ENCODE results near the gene SAMD11. TPM values are rescaled to one million over a fixed set of nuclear protein-coding genes. Genes with fewer than 3 reads are reported as not detected.

The SAMD11 gene
- total and polyA plus RNA-seq, 10 of the 15 experiments (the other 5 are each of a cell fraction or from before 2014, with no cell fraction given) = 0.04 to 0.31 (median 0.19) TPM; not detected in 6

DNA sequence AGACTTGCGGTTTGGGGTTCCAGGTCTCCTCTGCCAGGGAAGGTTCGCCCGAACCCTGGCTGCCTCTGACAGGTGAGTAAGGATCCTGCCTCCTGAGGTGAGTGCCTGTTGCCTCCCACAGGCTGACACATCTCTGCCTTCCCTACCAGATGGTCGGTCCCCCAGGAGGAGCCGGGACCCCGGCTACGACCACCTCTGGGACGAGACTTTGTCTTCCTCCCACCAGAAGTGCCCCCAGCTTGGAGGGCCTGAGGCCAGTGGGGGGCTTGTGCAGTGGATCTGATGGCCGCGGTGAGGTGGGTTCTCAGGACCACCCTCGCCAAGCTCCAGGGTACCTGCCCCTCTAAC is 50.5 kb downstream of the SAMD11 start:
- Histone ChIP-seq H2AFZ (ENCODE audit: control insufficient read depth, low read depth, low read length) (no peak overlapping the region), H3K9ac (ENCODE audit: control insufficient read depth, insufficient read depth, low read length) (no peak overlapping the region), H3K4me1 (ENCODE audit: control insufficient read depth, insufficient read depth, low read length) (no peaks in the 10 kb centered on the region), H3K27ac (ENCODE audit: control insufficient read depth, insufficient read depth) (no peak overlapping the region), H3K9me3 (replicated peaks; ENCODE audit: control insufficient read depth, insufficient read depth, low read length) (no peaks in the 10 kb centered on the region; the same call in 2 of the 3 replicates), H3K79me2 (ENCODE audit: control insufficient read depth, insufficient read depth, low read length) (no peaks in the 10 kb centered on the region), H3K4me3 (no peak overlapping the region), H3K27me3 (replicated peaks in 1 of 2; ENCODE audit: control insufficient read depth in 2 of 2, insufficient read depth in 2 of 2, low read length in 1 of 2) (no peaks in the 10 kb centered on the region), H3K4me2 (ENCODE audit: control insufficient read depth, insufficient read depth) (no peak overlapping the region), H3K36me3 (ENCODE audit: control insufficient read depth in 2 of 2, insufficient read depth in 2 of 2, low read length in 1 of 2) (no peaks in the 10 kb centered on the region), H4K20me1 (ENCODE audit: control insufficient read depth, insufficient read depth) (no peaks in the 10 kb centered on the region)
- ATAC-seq (no peak), FAIRE-seq (no peak), DNase-seq (ENCODE audit: low read depth, low spot score) (no peak)
- RAD21 ChIA-PET (ENCODE audit: unreplicated experiment) = no interaction called here
- in situ Hi-C loops (cut with MboI) (no loop called here), intact Hi-C loops (cut with micrococcal nuclease; ENCODE audit: unreplicated experiment) (no loop called here)
- 47% methylated on average over 11 of the region's 11 CpGs for WGBS (ENCODE audit: insufficient coverage, insufficient replicate concordance, low lambda C conversion rate, missing lambda C conversion rate)
- TF ChIP-seq USF2 (IDR thresholded peaks at IDR 0.05; ENCODE audit: borderline replicate concordance, low read depth, low read length) = no peak
- TF ChIP-seq HCFC1 (IDR thresholded peaks at IDR 0.05; ENCODE audit: low read length) = no peak
- TF ChIP-seq PKNOX1 (IDR thresholded peaks at IDR 0.05) = no peak
- TF ChIP-seq KAT2A (conservative IDR thresholded peaks at IDR 0.05; ENCODE audit: control insufficient read depth, low read depth, low read length) = no peak
- TF ChIP-seq, protein P1, sequence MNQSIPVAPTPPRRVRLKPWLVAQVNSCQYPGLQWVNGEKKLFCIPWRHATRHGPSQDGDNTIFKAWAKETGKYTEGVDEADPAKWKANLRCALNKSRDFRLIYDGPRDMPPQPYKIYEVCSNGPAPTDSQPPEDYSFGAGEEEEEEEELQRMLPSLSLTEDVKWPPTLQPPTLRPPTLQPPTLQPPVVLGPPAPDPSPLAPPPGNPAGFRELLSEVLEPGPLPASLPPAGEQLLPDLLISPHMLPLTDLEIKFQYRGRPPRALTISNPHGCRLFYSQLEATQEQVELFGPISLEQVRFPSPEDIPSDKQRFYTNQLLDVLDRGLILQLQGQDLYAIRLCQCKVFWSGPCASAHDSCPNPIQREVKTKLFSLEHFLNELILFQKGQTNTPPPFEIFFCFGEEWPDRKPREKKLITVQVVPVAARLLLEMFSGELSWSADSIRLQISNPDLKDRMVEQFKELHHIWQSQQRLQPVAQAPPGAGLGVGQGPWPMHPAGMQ (IDR thresholded peaks at IDR 0.05; ENCODE audit: borderline replicate concordance) = no peak
- no peak for TF ChIP-seq NR2F1 (conservative IDR thresholded peaks at IDR 0.05)
- TF ChIP-seq LARP7 (IDR thresholded peaks at IDR 0.05) = no peak
- TF ChIP-seq, protein P2, sequence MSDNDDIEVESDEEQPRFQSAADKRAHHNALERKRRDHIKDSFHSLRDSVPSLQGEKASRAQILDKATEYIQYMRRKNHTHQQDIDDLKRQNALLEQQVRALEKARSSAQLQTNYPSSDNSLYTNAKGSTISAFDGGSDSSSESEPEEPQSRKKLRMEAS (IDR thresholded peaks at IDR 0.05; ENCODE audit: low read depth, low read length) = no peak
- no peak for TF ChIP-seq ASH2L (IDR thresholded peaks at IDR 0.05; ENCODE audit: borderline replicate concordance, low read depth)
- TF ChIP-seq, protein P3, sequence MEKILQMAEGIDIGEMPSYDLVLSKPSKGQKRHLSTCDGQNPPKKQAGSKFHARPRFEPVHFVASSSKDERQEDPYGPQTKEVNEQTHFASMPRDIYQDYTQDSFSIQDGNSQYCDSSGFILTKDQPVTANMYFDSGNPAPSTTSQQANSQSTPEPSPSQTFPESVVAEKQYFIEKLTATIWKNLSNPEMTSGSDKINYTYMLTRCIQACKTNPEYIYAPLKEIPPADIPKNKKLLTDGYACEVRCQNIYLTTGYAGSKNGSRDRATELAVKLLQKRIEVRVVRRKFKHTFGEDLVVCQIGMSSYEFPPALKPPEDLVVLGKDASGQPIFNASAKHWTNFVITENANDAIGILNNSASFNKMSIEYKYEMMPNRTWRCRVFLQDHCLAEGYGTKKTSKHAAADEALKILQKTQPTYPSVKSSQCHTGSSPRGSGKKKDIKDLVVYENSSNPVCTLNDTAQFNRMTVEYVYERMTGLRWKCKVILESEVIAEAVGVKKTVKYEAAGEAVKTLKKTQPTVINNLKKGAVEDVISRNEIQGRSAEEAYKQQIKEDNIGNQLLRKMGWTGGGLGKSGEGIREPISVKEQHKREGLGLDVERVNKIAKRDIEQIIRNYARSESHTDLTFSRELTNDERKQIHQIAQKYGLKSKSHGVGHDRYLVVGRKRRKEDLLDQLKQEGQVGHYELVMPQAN (conservative IDR thresholded peaks at IDR 0.05) = no peak
- TF ChIP-seq PAX8 (IDR thresholded peaks at IDR 0.05) = no peak
- no peak for TF ChIP-seq REST (IDR thresholded peaks at IDR 0.05; ENCODE audit: low read depth, low read length)
- POLR2A ChIA-PET = no interaction called here
- no TSS peak for BruUV-seq (replicated peaks)
- CTCF ChIA-PET = no interaction called here
- SMC1A ChIA-PET (ENCODE audit: uncharacterized antibody, unreplicated experiment) = no interaction called here
